Activated CD8-positive, alpha-beta T cell treated with anti-CD3 and anti-CD28 coated beads, Interleukin-2, amount 10 ng/mL, durations not matched to agents 7 days and 5 days (primary cell): ENCODE data around the gene EFHD2. TPM values are rescaled to one million over a fixed set of nuclear protein-coding genes. Genes with fewer than 3 reads are reported as not detected.

ENCODE experiments used
- ATAC-seq: fragments of 150-1000 bp; cut with Tn5 transposase; one replicate; pipeline ENCODE4 v1.10.0; 2021; ENCODE audit warnings: moderate library complexity
- CTCF ChIA-PET: fragments of 350-600 bp; sonication (Branson Sonifier 250); formaldehyde crosslinking; loops from one replicate; lab custom pipeline; 2021; ENCODE audit warnings: antibody characterized with exemption; lab: Charles Lee
- POLR2A ChIA-PET: fragments of 350-600 bp; sonication (Branson Sonifier 250); formaldehyde crosslinking; loops from one replicate; lab custom pipeline; 2021; ENCODE audit warnings: antibody characterized with exemption; lab: Charles Lee
- DNase-seq: peaks from one replicate; pipeline ENCODE4 v3.0.0-alpha.2; 2020
- H3K27ac Mint-ChIP-seq: one replicate; pipeline ENCODE4 v1.8.0; 2021; ENCODE audit warnings: mild to moderate bottlenecking, mixed read lengths
- H3K27me3 Mint-ChIP-seq: one replicate; pipeline ENCODE4 v1.8.0; 2021; ENCODE audit warnings: low read depth, mixed read lengths
- H3K36me3 Mint-ChIP-seq: one replicate; pipeline ENCODE4 v1.8.0; 2021; ENCODE audit warnings: low read depth, mixed read lengths
- H3K4me1 Mint-ChIP-seq: one replicate; pipeline ENCODE4 v1.8.0; 2021; ENCODE audit warnings: low read depth, mixed read lengths
- H3K4me3 Mint-ChIP-seq: one replicate; pipeline ENCODE4 v1.8.0; 2021; ENCODE audit warnings: mild to moderate bottlenecking, mixed read lengths
- H3K9me3 Mint-ChIP-seq: one replicate; pipeline ENCODE4 v1.8.0; 2022; ENCODE audit warnings: mixed read lengths; ENCODE audit not compliant: insufficient read depth
- total RNA-seq, 2 experiments: library from RNA; stranded (reverse); gene quantifications; one replicate each; pipeline ENCODE4 v1.2.3, GENCODE V29; 2021

The EFHD2 gene
- total RNA-seq, 2 experiments from 2014 or later: 71.0 to 71.8 TPM

DNA sequence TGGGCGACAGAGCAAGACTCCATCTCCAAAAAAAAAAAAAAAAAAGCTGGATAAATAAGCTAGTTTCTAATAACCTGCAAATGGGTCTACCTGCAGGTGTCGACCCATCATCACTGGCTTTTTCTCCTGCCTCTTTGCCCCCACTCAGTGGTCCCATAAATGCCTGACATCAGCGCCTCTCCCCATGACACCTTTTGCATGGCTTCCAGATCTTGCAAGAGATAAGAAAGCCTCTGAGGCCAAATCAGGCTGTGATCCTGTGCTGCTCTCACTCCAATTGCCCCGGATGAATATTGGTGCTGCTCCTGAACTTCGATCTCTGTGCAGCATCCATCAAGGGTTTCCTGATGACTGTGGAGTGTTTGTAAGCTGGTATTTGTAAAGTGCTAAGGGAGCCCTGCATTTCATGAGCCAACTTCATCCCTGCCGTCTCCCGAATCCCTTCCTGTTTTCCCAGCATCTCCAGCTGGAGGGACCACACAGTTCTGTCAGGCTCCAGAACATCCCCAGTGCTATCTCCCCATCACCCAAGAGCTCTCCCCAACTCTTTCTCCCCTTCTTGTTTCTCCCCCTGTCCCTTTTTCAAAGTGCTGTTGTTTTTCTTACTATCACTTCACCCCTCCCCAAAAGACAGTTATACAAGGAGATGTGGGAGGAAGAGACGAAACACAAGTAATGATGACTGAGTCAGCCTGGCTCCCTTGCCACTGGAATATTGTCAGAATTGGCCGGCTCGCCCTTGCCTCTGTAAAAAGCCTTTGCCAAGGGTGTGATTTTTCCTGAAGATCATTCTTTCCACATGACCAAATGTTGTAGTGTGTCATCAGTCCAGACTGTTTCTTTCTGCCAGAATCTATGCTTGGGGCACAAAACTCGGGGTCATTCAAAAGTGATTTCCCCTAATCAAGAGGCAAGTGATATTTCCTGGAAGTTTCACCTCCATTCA is 2.8 kb upstream of the EFHD2 start:
- Mint-ChIP-seq H3K4me1 (peaks cover 18% of the 10 kb centered on the region), H3K9me3 (no peaks in the 10 kb centered on the region), H3K27me3 (peaks cover 30% of the 10 kb centered on the region), H3K4me3 (no peak overlapping the region), H3K27ac (no peak overlapping the region), H3K36me3 (peaks cover 7% of the 10 kb centered on the region)
- DNase-seq: no peak
- CTCF ChIA-PET: interaction anchor here (1.0 to 1.3 kb wide), 4 partner anchors 10 to 84 kb away, joined by 3 to 5 read pairs (median 3); no protein-coding TSS in a partner anchor
- POLR2A ChIA-PET: no interaction called here
- ATAC-seq: no peak

DNA sequence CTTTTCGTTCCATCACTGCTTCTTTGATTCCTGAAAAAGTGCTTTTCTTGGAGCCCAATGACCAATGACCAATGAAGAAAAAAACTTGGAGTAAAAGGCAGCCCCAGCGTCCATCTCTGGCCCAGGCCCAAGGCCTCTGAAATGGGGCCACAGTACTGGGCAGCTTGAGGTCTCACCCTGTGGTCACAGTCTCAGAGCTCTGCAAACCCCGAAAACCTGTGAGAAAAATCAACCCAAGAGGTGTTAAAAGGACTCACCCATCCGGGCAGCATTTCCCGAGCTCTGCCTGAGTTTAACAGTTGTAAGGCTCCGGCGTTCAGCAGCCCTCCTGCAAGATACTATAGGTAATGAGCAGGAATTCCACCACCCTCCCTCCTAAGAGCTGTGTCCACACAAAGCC is 2.1 kb upstream of the EFHD2 start:
- Mint-ChIP-seq H3K9me3 (no peaks in the 10 kb centered on the region), H3K4me1 (peaks cover 25% of the 10 kb centered on the region), H3K36me3 (peaks cover 13% of the 10 kb centered on the region), H3K27ac (no peak overlapping the region), H3K4me3 (no peak overlapping the region), H3K27me3 (peaks cover 30% of the 10 kb centered on the region)
- DNase-seq (no peak), ATAC-seq (no peak)
- POLR2A ChIA-PET: no interaction called here
- CTCF ChIA-PET: interaction anchor here (1.2 to 1.3 kb wide), 3 partner anchors 9 to 84 kb away, joined by 3 to 5 read pairs (median 3); no protein-coding TSS in a partner anchor

DNA sequence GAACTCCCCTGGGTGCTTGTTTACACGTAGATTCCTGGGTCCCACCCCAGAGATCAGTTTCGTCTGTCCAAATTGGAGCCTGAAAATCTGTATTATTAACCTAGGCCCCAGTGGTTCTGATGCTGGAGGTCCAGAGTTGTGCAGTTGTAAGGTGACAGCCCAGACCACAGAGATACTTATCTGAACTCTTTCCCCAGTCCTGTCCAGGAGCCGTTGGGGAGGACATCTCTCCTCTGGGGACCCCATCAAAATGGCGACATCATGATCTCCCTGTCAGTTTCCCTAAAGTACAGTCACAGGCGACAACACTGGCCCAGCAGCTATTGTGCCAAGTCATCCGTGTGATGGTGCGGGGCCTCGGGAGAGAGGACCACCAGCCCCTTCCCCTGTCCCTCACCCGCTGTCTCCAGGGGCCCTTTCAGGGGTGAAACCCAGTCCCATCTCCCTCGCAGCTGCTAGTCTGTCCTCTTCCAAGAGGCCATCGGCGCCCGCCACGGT is 749 bp upstream of the EFHD2 start:
- ChIA-PET CTCF (no interaction called here), POLR2A (interaction anchor here (1.4 kb wide), 1 partner anchor 62 kb away, joined by 5 read pairs; no protein-coding TSS in a partner anchor)
- Mint-ChIP-seq H3K4me3 (peak overlapping the region; percentile 64), H3K9me3 (no peaks in the 10 kb centered on the region), H3K27ac (no peak overlapping the region), H3K4me1 (peaks cover 28% of the 10 kb centered on the region), H3K27me3 (peaks cover 30% of the 10 kb centered on the region), H3K36me3 (peaks cover 21% of the 10 kb centered on the region)
- ATAC-seq (no peak), DNase-seq (no peak)

DNA sequence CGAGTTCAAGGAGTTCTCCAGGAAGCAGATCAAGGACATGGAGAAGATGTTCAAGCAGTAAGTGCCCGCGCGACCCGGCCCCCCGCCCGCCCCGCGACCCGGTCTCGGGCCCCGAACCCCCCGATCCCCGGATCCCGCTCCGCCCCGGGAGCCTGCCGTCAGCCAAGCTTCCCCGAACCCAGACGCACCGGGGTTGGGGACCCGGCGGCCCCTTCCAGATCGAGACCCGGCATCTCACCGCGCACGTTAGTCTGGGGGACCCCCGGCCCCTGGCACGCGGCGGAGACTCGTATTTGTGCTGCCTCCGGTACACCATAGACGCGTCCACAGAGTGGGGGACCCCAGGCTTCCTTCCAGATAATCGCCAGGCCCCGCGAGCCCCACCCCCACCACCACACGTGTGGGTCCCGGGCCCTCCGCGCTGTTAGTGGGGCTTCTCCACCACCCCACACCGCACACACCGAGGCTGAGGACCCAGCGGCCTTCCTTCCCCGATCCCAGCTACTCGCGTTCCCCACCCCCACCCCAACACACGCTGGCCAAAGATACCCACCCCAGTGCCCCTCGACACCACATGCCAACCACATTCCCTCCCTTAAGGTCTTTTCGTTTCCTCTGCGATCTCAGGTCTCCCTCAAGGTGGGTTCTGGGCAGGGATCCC is 665 bp downstream of the EFHD2 start:
- peaks cover 35% of the 10 kb centered on the region for H3K36me3 Mint-ChIP-seq
- CTCF ChIA-PET: interaction anchor here (1.1 to 1.6 kb wide), 2 partner anchors 77 to 87 kb away, joined by 3 to 5 read pairs; no protein-coding TSS in a partner anchor
- H3K9me3 Mint-ChIP-seq: no peaks in the 10 kb centered on the region
- DNase-seq: peak; percentile 30
- POLR2A ChIA-PET: interaction anchor here (0.6 to 1.4 kb wide), 2 partner anchors 64 to 312 kb away, joined by 5 read pairs; no protein-coding TSS in a partner anchor
- peaks cover 41% of the 10 kb centered on the region for H3K4me1 Mint-ChIP-seq
- peak overlapping the region; percentile 80 for H3K27ac Mint-ChIP-seq
- H3K27me3 Mint-ChIP-seq: peaks cover 25% of the 10 kb centered on the region
- peak; percentile 4 for ATAC-seq
- peak overlapping the region; percentile 89 for H3K4me3 Mint-ChIP-seq

DNA sequence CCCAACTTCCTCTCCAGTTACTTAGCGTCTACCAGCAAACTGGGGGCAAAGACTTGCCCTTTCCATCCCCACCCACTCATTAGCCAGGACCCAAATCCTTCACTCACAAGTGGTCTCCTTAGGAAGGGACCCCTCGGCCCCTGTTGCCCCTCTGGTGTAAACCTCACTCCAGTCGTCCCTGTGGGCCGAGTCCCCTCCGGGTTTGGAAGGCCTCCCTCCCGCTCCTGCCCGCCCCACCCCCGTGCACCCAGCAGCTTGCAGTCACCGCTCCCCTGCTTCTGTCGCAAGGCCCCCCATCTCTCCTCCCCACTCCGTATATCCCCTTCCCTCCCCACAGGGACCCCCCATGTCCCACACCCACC is 1.2 kb downstream of the EFHD2 start:
- no peak for ATAC-seq
- DNase-seq: no peak
- CTCF ChIA-PET: interaction anchor here (1.6 kb wide), 1 partner anchor 78 kb away, joined by 5 read pairs; no protein-coding TSS in a partner anchor

DNA sequence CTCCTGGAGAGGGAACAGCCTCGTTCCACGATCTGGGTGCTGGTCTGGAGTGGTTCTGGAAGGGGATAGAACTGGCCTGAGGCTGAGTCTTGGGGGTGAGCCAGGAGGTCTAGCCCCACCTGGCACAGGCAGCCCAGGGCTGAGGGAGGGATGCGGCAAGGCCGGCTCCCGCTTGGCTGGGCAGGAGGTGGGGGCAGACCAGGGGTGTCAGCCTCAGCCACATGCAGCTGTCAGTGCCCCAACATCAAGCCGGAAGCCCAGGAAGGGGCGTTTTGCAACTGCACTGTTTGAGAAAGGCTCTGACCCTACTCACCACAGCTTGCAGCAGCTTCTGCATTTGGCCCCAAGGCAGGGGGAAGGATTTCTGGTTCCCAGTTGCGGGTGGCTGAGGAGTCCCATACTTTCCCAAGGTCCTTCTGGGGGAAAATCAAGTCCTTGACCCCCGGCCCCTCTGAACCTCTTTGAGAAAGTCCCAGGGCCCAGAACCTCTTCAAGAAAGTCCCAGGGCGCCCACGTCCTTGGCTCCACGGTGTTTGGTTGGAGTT is 2.0 kb downstream of the EFHD2 start:
- DNase-seq (peak; percentile 61), ATAC-seq (peak; percentile 5)
- Mint-ChIP-seq H3K36me3 (peaks cover 44% of the 10 kb centered on the region), H3K27me3 (peaks cover 23% of the 10 kb centered on the region), H3K27ac (peak overlapping the region; percentile 80), H3K4me3 (peak overlapping the region; percentile 89), H3K4me1 (peaks cover 54% of the 10 kb centered on the region), H3K9me3 (no peaks in the 10 kb centered on the region)
- ChIA-PET POLR2A (interaction anchor here (0.8 kb wide), 1 partner anchor 22 kb away, joined by 3 read pairs; no protein-coding TSS in a partner anchor), CTCF (interaction anchor here (1.0 to 1.9 kb wide), 4 partner anchors 20 to 92 kb away, joined by 4 to 12 read pairs (median 6); no protein-coding TSS in a partner anchor)

More for the DNA sequence above, 1.2 kb downstream of the EFHD2 start:
- peak overlapping the region; percentile 80 for H3K27ac Mint-ChIP-seq
- H3K27me3 Mint-ChIP-seq: peaks cover 25% of the 10 kb centered on the region
- H3K4me1 Mint-ChIP-seq: peaks cover 46% of the 10 kb centered on the region
- peaks cover 38% of the 10 kb centered on the region for H3K36me3 Mint-ChIP-seq
- peak overlapping the region; percentile 89 for H3K4me3 Mint-ChIP-seq
- H3K9me3 Mint-ChIP-seq: no peaks in the 10 kb centered on the region
- POLR2A ChIA-PET: interaction anchor here (0.8 kb wide), 1 partner anchor 23 kb away, joined by 3 read pairs; no protein-coding TSS in a partner anchor

DNA sequence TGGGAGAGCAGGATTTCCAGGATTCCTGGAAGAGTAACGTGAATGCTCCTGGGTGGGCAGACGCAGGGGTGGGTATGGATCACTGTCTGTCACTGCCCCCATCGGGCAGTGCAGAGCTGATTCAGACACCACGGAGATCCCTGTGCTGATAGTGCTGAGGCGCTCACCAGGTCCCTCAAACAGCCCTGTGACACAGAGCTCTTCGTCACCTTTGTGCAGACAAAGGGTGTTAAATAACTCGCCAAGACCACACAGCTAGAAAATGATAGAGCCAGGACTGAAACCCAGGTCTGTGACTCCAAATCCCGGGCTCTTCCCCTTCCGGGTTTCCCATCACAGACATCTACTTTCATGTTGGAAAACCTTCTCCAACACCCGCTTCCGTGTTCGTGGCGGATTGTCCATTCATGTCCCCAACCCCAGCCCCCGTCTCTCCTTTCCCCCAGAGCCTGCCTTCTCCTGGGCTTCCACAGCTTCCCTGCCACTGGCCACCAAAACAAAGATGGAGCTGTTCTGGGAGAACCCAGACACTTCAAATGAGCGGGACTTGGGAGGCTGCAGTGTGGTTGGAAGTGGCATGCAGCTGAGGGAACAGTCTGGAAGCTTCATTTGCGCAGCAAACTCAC is 2.6 kb downstream of the EFHD2 start:
- peak overlapping the region; percentile 18 for H3K27ac Mint-ChIP-seq
- H3K4me1 Mint-ChIP-seq: peaks cover 60% of the 10 kb centered on the region
- H3K27me3 Mint-ChIP-seq: peaks cover 17% of the 10 kb centered on the region
- peaks cover 44% of the 10 kb centered on the region for H3K36me3 Mint-ChIP-seq
- CTCF ChIA-PET: interaction anchor here (1.0 to 1.9 kb wide), 5 partner anchors 20 to 92 kb away, joined by 3 to 12 read pairs (median 5); no protein-coding TSS in a partner anchor
- POLR2A ChIA-PET: no interaction called here
- H3K9me3 Mint-ChIP-seq: no peaks in the 10 kb centered on the region
- peak; percentile 52 for DNase-seq
- H3K4me3 Mint-ChIP-seq: peak overlapping the region; percentile 89
- no peak for ATAC-seq

DNA sequence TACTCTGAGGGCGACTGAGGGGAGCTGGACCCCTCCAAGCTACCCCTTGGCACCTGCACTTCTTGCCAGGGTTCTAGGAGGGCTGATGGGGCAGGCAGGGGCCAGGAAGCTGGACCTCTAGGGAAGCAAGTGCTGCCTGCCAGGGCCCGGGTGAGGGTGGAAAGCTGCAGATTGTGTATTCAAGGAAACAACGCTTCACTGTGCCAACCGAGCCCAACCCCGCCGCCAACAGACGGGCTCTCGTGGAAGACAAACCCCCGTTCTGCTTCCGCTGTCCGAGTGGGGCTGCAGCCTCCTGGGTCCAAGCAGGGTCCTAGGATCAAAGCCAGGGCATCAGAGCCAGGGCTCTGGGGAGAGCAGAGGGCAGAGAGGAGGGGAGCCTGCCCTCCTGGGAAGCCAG is 3.2 kb downstream of the EFHD2 start:
- Mint-ChIP-seq H3K27ac (peak overlapping the region; percentile 18), H3K4me3 (no peak overlapping the region), H3K36me3 (peaks cover 44% of the 10 kb centered on the region), H3K4me1 (peaks cover 66% of the 10 kb centered on the region), H3K27me3 (peaks cover 12% of the 10 kb centered on the region), H3K9me3 (no peaks in the 10 kb centered on the region)
- POLR2A ChIA-PET: no interaction called here
- ATAC-seq (no peak), DNase-seq (no peak)
- CTCF ChIA-PET: interaction anchor here (1.0 to 1.9 kb wide), 4 partner anchors 19 to 93 kb away, joined by 3 to 12 read pairs (median 5); no protein-coding TSS in a partner anchor

DNA sequence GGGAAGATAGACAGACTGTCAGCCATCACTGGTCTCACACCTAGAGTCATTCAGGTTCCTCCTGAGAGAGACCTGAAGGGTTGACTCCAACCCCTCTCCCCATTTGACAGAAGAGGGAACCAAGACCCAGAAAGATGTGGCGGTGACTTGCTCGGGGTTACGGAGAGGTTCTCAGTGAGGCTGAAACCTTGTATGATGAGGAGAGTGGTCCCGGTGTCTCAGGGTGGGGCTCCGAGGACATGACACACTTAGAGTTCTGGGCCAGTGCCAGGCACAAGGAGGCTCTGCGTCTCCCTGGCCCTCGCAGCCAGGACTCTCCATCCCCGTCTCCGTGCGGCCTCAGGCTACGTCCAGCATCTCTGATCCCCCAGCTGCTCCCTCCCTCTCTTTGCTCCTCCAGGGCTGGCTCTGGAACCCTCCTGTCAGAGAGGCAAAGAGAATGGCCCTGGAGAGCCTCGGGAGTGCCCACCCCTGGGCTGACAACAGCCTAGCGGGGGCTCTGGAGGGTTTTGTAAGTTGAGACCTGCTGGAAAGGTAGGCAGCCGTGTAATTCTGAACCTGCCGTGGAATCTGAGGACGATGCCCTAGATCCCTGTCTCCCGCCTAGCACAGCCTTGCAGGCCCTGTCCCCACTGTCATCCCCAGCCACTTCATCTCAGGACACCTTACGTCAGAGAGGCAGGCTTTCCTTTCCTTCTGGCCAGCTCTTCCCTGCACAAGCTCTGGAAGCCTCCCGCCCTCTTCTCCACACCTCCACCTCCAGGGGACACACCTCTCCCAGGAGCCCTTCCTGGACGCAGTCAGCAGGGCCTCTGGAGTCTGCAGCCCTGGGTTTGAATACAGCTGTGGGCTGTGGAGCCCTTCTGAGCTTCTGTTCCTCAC is 4.1 kb downstream of the EFHD2 start:
- H3K4me3 Mint-ChIP-seq: no peak overlapping the region
- H3K36me3 Mint-ChIP-seq: peaks cover 47% of the 10 kb centered on the region
- ATAC-seq: no peak

DNA sequence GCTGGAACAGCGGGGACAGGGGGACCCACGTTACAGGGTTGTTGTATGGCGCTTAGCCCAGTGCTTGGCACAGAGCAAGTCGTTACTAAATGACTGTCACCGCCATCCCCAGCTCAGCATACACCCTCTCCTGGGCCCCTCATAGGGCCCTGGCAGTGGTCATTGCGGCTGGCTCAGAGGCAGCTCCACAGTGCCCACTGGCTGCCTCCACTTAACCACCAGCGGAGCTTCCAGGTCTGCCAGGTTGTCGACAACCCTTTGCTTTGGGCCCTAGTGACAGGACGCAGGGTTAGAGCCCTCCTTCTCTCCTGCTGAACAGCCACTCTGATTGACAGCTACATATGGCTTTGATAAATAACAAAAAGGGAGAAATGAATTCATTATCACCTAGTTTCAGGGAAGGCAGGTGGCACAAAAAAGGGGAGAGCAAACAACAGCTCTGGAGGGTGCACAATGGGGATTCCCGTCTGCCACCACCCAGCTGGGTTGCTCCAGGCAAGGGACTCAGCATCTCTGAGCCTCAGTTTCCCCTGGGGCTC is 4.8 kb downstream of the EFHD2 start:
- no peaks in the 10 kb centered on the region for H3K9me3 Mint-ChIP-seq
- peaks cover 47% of the 10 kb centered on the region for H3K36me3 Mint-ChIP-seq

More for the DNA sequence above, 4.1 kb downstream of the EFHD2 start:
- H3K27ac Mint-ChIP-seq: peak overlapping the region; percentile 64
- peaks cover 71% of the 10 kb centered on the region for H3K4me1 Mint-ChIP-seq
- DNase-seq: no peak
- peaks cover 5% of the 10 kb centered on the region for H3K27me3 Mint-ChIP-seq
- CTCF ChIA-PET: interaction anchor here (0.7 kb wide), 1 partner anchor 17 kb away, joined by 3 read pairs; no protein-coding TSS in a partner anchor
- H3K9me3 Mint-ChIP-seq: no peaks in the 10 kb centered on the region
- POLR2A ChIA-PET: no interaction called here

More for the DNA sequence above, 4.8 kb downstream of the EFHD2 start:
- DNase-seq (no peak), ATAC-seq (no peak)
- Mint-ChIP-seq H3K4me1 (peaks cover 67% of the 10 kb centered on the region), H3K27me3 (no peaks in the 10 kb centered on the region), H3K4me3 (no peak overlapping the region), H3K27ac (no peak overlapping the region)
- POLR2A ChIA-PET: no interaction called here
- CTCF ChIA-PET: interaction anchor here (0.7 to 1.5 kb wide), 2 partner anchors 16 to 91 kb away, joined by 3 to 4 read pairs; no protein-coding TSS in a partner anchor
